TTC549 (cell line): ENCODE results near the gene DELE1.

Experiments used
- FAIRE-seq: peaks from 2 replicates; lab custom pipeline; 2012; peaks lifted over from hg19 to GRCh38; lab: Jason Lieb, UNC

The DELE1 gene

DNA sequence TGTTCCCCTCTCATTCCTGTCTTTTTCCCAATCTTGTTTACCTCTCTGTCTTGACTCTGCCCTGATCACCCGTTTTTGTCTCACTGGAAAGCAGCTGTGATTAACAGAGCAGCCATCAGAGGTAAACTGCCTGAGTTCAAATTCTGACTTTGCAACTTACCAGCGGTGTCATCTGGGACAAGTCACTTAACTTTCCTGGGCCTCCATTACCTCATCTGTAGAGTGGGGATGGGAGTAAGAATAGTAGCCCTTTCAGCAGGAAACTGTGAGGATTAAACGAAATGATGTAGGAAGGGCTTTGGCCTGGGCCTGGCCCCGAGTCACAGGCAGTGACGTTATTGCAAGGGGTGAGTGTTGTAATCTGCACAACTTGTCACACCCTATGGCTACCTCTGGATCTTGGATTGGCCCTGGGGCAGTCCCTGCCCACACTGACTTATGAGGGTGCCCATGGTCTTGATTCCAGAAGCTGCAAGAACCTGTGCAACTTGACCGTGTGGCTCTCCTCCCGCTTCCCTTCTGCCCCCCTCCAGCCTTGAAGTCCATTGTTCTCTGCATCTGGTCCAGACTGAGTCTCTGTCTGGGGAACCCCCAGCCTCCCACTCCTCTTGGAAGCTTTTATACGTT lies 35.0 kb downstream of the DELE1 start:
- no peak for FAIRE-seq

DNA sequence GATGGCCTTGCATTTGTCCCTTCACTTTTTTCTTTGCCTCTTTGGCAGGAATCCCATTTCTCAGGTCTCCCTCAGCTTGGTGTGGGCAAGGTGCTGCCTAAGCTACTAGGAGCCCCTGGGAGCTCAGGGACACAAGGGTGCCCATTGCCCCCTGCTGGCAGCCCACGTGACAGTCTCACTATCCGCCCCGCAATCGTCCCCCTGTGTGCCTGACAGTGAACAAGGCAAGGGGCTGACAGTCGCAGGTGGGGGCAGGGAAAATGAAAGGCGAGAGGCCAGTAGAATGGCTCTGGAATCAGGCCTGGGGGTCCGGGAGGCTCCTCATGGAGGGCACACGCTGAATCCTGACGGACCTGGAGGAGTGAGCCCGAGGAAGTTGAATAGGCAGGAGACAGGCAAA lies 36.3 kb downstream of the DELE1 start:
- FAIRE-seq, result no peak

DNA sequence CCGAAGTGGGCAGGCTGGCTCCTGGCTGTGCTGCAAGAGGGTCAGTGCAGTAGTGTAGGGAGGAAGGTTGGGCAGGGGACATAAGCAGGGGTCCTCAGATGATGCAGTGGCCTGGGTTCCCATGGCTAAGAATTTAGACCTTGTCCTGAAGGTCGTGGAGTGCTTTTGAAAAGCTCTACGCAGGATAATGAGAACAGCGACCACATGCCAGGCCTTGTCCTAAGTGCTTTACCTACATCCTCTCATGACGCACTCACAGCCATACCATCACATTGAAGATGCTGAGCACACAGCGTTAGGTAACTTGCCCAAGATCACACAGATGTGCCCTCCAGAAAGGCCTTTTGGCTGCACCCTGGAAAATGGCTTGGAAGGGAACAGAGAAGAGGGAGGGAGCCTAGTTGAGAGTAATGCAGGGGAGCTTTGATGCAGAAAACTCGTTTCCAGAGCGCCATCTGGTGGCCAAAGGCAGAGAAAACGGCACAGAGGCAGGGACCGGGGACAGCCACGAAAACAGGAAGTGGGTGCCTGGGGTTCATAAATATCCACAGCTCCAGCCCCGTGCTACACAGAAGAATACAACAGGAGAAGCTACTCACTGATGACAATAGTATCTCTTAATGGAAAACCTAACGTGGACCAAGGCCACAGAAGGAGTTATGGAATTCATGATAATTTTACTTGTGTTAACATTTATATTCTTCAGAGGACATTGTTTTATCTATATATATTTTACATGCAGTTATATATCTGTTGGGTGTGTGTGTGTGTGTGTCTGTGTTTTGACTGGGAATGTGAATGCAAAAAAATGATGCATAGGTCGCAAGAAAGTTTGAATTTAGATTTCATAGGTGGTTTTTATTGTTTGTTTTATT lies 37.0 kb downstream of the DELE1 start:
- FAIRE-seq, result peak; percentile 48

DNA sequence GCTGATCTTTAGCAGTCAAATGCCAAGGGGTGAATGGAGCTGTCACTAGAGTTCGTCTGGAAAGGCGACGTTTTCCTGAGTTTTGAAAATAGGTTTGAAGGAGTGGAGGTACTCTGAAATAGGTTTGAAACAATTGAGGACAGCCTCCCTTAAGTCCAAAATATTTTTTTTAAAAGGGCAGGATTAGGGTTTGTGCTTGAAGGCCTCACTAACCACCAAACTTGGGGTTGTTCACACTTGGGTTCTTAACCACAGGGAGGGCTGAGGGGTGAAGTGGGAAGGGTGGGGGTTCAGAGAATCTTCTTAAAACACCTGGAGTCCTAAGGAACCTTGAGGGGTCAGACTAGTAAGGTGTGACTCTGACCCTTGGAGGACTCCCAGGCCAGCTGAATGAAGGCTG lies 37.8 kb downstream of the DELE1 start:
- no peak for FAIRE-seq

DNA sequence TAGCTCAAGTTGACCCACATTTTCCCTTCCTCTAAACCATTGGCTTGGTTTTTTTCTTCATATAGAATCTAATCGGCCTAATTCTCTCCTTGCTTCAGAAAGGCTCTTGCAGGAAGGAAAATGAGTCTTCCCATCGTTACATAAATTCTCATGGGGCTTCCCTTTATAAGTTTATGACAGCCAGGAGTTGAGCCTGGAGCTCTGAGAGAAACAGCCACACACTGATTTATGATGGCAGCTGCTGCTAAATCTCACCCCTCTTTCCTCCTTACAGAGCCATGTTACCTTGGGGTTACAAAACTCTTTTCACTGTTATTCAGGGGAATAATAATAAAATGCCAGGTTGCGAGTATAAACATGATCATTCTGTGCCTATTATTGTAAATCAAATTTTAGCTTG lies 40.0 kb downstream of the DELE1 start:
- no peak for FAIRE-seq

DNA sequence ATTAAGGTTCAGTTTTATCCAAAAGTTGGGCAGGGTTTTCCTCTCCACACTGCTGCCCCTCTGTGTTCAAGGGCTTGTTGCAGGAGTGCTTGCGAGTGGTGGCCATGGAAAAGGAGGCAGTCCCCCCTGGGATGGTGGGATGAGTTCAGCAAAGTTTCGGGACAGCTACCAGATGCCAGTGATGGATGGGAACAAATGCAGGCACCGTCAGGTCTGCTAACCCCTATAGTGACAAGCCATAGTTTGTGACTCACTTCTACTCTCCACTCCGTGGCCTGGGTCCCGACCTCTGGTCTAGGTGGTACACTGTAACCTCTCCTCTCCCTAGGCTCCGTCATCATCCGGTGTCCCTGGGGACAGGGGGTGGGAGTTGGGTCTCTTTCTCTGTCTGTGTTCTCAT lies 41.4 kb downstream of the DELE1 start:
- no peak for FAIRE-seq

DNA sequence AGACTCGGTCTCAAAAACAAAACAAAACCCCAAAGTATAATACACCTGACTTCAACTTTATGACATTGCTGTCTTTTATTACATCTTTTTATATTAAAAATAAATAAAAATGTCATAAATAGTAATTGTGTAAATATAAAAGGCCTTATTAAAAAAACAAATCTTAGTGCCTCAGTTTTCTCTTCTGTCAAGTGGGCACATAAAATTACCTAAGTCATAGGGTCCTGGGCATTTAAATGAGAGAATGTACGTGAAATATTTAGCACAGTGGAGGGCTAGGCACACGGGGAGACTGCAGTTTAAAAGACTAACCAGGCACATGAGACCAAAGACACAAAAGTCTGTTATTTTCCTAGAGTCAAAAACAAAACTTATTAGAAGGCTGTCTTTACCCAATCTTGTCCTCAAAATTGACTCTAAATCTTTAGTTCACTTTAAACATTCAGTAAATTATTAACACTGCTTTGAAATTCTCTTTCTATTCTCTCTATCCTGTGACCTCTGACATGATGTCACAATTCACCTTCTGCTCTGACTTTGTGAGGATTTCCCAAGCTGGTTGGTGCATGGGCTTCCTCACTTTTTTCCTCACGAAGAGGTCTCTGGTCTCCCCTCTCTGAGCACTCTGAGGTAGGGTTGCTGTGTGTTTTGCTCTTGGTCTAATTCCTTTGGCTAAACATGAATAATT lies 42.7 kb downstream of the DELE1 start:
- FAIRE-seq, result no peak

DNA sequence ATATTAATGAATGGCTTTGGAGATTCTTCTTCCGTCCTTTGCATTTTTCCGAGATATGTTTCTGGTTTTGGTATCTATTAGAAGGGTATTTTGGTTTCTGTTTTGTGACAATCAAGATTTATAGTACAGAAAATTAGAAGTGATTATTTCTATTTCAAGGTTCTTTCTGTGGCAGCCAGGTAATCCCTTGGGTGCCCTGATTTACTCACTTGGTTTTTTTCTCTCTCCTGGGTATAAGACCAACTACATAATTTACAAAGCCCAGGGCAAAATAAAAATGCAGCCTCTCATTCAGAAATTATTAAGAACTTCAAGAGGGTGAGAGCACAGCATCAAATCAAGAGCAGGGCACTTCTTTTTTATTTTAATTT lies 43.3 kb downstream of the DELE1 start:
- FAIRE-seq, result no peak

DNA sequence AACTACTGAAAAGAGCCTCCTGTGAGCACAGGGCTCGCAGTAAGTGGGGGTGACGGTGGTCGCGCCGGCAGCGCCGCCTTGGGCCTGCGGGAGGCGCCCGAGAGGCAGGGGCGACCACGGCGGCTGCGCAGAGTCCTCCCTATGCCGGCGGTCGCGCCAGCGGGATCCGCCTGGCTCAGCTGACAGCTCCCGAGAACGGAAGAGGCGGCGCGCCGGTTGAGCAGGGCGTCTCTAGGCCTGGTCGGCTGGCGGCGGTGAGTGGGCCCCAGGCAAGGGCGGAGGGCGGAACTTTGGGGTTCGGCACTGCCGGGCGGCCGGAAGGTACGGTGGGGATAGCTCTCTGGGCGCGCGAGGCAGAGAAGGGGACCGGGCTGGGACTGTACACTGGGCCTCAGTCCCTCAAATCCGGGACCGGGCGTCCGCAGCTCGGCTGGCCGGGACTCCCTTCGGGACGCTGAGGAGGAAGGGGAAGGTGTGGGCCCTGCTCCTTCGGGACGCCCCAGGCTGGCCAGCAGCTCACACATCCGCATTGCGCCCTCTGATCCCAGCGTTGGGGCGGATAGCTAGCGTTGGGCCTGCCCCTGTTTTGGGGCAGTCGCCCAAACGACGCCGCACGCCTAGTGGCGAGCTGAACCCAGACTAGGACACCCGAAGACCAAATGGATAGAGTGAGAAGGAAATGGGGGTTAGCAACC lies 45.4 kb downstream of the DELE1 start, which contains the start of gene RNF14:
TSS of gene RNF14 (plus strand) at position 192 of the 695 bp plus-strand sequence. CDS start 4,484 bp downstream, outside the sequence.
- no peak for FAIRE-seq

DNA sequence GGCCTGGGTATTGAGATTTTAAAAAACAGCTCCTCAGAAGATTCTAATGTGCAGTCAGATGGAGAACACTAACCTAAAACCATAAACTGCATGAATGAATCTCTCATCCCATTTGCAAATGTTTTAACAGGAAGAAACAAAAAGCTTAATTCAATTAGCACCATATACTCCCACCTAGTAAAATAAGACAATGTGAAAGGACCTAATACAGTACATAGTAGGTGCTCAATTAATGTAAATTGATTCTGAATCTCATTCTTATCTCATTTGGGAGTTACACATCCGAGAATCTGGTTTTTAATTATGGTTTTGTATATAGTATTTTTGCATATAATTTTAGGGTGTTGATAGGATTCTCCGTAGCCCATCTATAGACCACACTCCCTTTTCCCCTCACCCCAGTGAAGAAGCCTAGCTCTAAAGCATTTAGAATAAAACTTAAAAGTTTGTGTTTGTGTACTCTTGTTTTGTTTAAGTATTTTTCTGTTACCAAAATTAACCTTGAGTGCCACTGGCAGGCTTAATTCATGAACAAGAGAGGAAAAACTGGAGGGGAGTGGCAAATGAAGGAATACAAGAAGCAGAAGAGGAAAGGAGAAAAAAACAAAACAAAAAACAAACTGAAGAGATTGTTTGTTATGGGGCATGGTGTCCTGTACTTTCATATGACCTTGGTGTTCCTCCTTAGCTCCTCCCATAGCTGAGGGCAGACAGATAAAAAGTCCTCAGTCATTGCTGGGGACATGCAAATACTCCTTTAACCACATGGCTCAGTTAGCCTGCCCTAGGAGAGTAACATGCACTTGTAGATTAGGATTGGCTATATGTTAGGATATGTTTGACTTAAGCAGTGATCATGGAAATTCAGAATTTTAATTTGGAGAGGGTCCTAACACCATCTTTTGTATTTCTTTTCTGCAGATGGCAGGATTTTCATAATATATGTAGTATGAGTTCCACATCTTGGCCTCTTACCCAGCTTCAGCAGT lies 46.4 kb downstream of the DELE1 start:
- no peak for FAIRE-seq

DNA sequence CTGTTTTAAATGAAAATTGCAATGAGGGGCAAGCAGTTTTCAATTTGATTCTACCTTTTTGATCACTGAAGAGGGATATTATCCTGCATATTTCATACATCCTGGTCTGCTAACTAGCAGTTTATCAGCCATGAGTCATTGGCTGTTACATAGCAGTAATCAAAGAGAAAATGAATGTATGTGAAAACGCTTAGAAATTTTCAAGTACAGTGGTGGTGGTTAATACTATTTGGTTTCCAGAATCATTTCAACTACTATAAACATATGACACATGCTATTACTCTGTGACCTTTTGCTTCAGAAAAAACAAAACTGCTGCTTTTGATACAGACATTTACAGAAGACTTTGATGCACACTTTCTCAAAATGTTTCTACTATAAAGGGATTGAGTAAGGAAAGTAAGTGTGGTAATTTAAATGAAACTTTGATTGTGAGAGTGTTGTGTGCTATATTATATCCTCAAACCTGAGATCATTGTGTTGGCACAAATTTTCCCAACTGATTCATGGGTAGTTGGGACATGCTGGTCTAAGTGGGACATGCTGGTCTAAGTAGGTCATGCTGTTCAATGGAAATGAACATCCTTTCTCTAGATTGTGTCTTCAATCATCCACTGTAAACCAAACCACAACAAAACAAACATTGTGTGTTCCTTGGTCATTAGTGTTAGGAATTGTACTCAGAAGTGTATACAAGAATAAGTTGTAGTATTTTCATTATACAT lies 50.4 kb downstream of the DELE1 start:
- FAIRE-seq, result no peak

DNA sequence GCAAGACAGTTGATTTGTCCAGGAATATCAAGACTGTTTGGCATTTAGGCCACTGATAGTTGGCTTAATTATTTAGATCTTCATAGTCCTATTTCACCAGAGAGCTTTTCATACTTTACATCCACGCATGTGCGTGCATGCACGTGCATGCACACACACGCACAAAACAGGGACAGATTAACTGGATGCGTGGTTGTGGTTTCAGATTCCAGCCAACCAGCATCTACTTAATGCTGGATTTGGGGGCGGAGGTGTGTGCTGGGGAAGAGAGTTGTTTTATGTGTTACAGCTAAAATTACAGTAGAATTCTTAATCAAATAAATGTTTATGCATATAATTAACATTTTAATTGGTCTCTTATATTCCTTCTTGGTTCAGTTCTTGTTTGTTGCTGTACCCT lies 52.5 kb downstream of the DELE1 start:
- no peak for FAIRE-seq

DNA sequence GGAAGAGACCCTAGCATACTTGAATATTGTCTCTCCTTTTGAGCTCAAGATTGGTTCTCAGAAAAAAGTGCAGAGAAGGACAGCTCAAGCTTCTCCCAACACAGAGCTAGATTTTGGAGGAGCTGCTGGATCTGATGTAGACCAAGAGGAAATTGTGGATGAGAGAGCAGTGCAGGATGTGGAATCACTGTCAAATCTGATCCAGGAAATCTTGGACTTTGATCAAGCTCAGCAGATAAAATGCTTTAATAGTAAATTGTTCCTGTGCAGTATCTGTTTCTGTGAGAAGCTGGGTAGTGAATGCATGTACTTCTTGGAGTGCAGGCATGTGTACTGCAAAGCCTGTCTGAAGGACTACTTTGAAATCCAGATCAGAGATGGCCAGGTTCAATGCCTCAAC lies 54.7 kb downstream of the DELE1 start:
- FAIRE-seq, result no peak

DNA sequence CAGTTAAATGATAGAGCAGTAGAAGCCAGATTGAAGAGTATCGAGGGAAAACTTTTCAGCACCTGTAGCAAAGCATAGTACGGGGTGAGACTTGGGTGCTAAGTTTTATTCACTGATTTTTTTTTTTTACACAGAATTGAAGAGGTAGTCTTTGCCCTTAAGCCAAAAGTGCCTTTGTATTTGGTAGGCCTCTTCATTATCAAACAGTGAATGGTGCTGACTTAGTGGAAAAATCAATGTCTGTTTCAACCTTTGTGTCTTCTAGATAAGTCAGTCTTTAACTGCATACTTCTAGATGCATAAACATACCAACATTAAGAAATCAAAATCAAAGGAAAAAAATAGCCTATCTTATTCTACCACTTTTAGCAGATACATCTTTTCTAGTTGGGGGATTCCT lies 59.0 kb downstream of the DELE1 start:
- FAIRE-seq, result no peak

DNA sequence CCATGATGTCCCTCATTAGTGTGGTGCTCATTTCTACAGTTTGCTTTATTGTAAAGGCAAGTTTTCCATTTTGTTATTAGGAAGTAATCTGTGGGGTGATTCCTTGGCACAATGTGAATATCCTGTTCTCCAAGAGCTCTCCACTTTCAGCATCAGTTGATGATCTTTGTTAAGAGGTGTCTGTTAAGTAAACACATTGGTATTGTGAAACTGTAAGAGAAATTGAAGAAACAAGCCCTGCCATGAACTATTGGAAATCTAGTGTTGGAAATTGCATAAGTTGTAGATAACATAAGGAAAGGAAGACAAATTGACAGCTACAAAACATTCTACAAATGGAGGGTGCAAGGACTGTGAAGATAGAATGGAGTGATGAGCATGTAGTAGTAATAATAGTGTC lies 62.4 kb downstream of the DELE1 start:
- FAIRE-seq, result no peak

DNA sequence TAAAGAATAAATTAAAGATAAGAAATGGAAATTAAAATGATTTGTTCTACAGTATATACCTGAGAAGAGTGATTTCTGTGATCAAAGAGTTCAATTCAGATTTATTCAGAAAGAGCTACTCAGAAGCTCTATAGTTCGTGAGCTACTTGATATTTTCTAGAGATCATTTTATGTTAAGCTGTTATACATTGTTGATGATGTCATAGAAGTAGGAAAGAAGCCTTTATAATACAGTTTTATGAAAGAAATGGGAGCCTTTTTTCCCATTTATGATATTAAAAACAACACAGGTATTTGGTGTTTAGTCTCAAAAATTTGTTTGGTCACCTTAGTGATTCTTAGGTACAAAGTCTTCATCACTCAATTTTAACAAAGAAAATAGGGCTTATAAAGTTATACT lies 66.0 kb downstream of the DELE1 start:
- FAIRE-seq, result no peak
